T47D (cell line): ENCODE measurements around the gene GUCY1A2.
"Not testable (repeated sequence)": the region's sequence is repeated elsewhere in the genome, so short reads cannot be mapped to it uniquely, and the experiment has no call there.

Experiments
- DNase-seq, 2 experiments: peaks; one replicate each; pipeline versions ENCODE4 v3.0.0 to v3.0.0-alpha.2; 2011 to 2012; ENCODE audit warnings: low read depth in 1 of 2, low spot score in 1 of 2
- JUND ChIP-seq: IDR thresholded peaks from 2 replicates; pipeline ENCODE4 v1.6.1; 2012; ENCODE audit warnings: low read depth
- in situ Hi-C: cut with HindIII; loops from 2 replicates; pipeline ENCODE4 v1.10.0; 2016; ENCODE audit warnings: low sequenced_read_pairs, low pct_unique_long_range_greater_than_20kb

The GUCY1A2 gene

GRCh38 chr11:106840146-106840545 lies 178.1 kb downstream of the GUCY1A2 start:
- DNase-seq: no peak
- in situ Hi-C loops: no loop called here
- no peak for TF ChIP-seq JUND

GRCh38 chr11:106834567-106834966 lies 183.7 kb downstream of the GUCY1A2 start:
- in situ Hi-C loops: no loop called here
- DNase-seq: peak in 1 of 2 experiments; percentile 11
- TF ChIP-seq JUND: no peak

- no peak for DNase-seq
- in situ Hi-C loops: no loop called here
Observed at GRCh38 chr11:106828976-106829375, 189.3 kb downstream of the GUCY1A2 start.

GRCh38 chr11:106828576-106828975 lies 189.7 kb downstream of the GUCY1A2 start:
- DNase-seq: no peak
- TF ChIP-seq JUND: no peak

More at GRCh38 chr11:106828976-106829375, 189.3 kb downstream of the GUCY1A2 start:
- no peak for TF ChIP-seq JUND

GRCh38 chr11:106827687-106828086 lies 190.6 kb downstream of the GUCY1A2 start:
- no peak for DNase-seq
- no peak for TF ChIP-seq JUND
- in situ Hi-C loops: no loop called here

More at GRCh38 chr11:106828576-106828975, 189.7 kb downstream of the GUCY1A2 start:
- in situ Hi-C loops: no loop called here

- DNase-seq, in situ Hi-C loops: not testable (repeated sequence)
Observed at GRCh38 chr11:106826558-106826957, 191.7 kb downstream of the GUCY1A2 start.

- no peak for DNase-seq
- no peak for TF ChIP-seq JUND
- in situ Hi-C loops: no loop called here
Observed at GRCh38 chr11:106821826-106822225, 196.4 kb downstream of the GUCY1A2 start.

- no peak for DNase-seq
- TF ChIP-seq JUND: no peak
- in situ Hi-C loops: no loop called here
Observed at GRCh38 chr11:106821291-106821690, 197.0 kb downstream of the GUCY1A2 start.

- no peak for TF ChIP-seq JUND
- DNase-seq: no peak
- in situ Hi-C loops: no loop called here
Observed at GRCh38 chr11:106818443-106818842, 199.8 kb downstream of the GUCY1A2 start.

- in situ Hi-C loops: no loop called here
- no peak for DNase-seq
- TF ChIP-seq JUND: no peak
Observed at GRCh38 chr11:106815209-106815608, 203.1 kb downstream of the GUCY1A2 start.

- DNase-seq: no peak
- TF ChIP-seq JUND: no peak
- in situ Hi-C loops: no loop called here
Observed at GRCh38 chr11:106813806-106814205, 204.5 kb downstream of the GUCY1A2 start.

GRCh38 chr11:106794058-106794457 lies 224.2 kb downstream of the GUCY1A2 start:
- no peak for DNase-seq
- TF ChIP-seq JUND: no peak
- in situ Hi-C loops: no loop called here

GRCh38 chr11:106789406-106789805 lies 228.9 kb downstream of the GUCY1A2 start:
- DNase-seq: no peak
- TF ChIP-seq JUND: no peak
- in situ Hi-C loops: no loop called here

- no peak for DNase-seq
- in situ Hi-C loops: no loop called here
- no peak for TF ChIP-seq JUND
Observed at GRCh38 chr11:106787454-106787853, 230.8 kb downstream of the GUCY1A2 start.
